Measurements from ENCODE around the gene GON7.

GON7 gene

GRCh38 chr14:93156693-93157369 is 50.0 kb downstream of the GON7 start:
- DNase-seq (ENCODE audit: low read depth) = no peak

- DNase-seq (ENCODE audit: low read depth) = no peak
Observed at GRCh38 chr14:93155667-93156066, 51.2 kb downstream of the GON7 start.

GRCh38 chr14:93153121-93153520 is 53.7 kb downstream of the GON7 start:
- no peak for DNase-seq (ENCODE audit: low read depth)

Measured in stimulated activated CD8-positive, alpha-beta memory T cell treated with anti-CD3 and anti-CD28 coated beads, Interleukin-15, amount 100 ng/mL, for 1 hour (primary cell).